Gastroesophageal sphincter (tissue), 3 donors: ENCODE results near the gene KDM5C.

Source experiments
- POLR2A ChIP-seq, 2 donors: fragments of 450-650 bp; IDR thresholded peaks; one replicate each; pipeline ENCODE4 v1.6.1; 2017; ENCODE audit warnings: antibody characterized with exemption in 2 of 2, mild to moderate bottlenecking in 2 of 2, moderate library complexity in 1 of 2
- TF ChIP-seq, protein P1 (sequence below), 4 experiments: fragments of 200-600 bp in 2 of 4; fragments of 450-650 bp in 2 of 4; sonication (generic) in 1 of 4; IDR thresholded peaks; one replicate each; pipeline ENCODE4 v1.5.1; 2017 to 2019; ENCODE audit warnings: antibody characterized with exemption in 4 of 4, mild to moderate bottlenecking in 2 of 4, moderate library complexity in 2 of 4

DNA sequence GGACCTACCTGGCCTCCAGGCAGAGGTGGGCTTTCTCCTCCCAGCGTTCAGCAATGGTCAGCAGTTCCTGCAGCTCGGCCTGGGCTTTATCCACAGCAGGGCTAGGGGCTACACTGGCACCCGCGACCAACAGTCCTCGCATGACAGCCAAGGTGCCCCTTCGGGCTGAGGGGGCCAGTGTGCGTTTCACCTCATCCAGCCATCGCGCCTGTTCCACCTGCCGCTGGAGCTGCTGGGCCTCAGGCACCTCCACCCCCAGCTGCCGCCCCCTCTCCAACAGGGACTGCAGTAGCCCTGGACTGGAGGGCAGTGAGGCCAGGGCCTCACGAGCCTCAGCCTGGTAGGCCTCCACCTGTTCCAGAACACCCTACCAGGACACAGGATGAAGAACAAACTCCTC, 28.3 kb downstream of the KDM5C start:
- no peak for TF ChIP-seq POLR2A (IDR thresholded peaks at IDR 0.05)
- TF ChIP-seq, protein P1, sequence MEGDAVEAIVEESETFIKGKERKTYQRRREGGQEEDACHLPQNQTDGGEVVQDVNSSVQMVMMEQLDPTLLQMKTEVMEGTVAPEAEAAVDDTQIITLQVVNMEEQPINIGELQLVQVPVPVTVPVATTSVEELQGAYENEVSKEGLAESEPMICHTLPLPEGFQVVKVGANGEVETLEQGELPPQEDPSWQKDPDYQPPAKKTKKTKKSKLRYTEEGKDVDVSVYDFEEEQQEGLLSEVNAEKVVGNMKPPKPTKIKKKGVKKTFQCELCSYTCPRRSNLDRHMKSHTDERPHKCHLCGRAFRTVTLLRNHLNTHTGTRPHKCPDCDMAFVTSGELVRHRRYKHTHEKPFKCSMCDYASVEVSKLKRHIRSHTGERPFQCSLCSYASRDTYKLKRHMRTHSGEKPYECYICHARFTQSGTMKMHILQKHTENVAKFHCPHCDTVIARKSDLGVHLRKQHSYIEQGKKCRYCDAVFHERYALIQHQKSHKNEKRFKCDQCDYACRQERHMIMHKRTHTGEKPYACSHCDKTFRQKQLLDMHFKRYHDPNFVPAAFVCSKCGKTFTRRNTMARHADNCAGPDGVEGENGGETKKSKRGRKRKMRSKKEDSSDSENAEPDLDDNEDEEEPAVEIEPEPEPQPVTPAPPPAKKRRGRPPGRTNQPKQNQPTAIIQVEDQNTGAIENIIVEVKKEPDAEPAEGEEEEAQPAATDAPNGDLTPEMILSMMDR (IDR thresholded peaks at IDR 0.05): no peak
